ENCODE data around the gene RBBP7. TPM values are rescaled to one million over a fixed set of nuclear protein-coding genes. Genes with fewer than 3 reads are reported as not detected.

RBBP7 gene
- total and polyA plus RNA-seq, 3 experiments from 2014 or later = 155 to 163 (median 156) TPM

DNA sequence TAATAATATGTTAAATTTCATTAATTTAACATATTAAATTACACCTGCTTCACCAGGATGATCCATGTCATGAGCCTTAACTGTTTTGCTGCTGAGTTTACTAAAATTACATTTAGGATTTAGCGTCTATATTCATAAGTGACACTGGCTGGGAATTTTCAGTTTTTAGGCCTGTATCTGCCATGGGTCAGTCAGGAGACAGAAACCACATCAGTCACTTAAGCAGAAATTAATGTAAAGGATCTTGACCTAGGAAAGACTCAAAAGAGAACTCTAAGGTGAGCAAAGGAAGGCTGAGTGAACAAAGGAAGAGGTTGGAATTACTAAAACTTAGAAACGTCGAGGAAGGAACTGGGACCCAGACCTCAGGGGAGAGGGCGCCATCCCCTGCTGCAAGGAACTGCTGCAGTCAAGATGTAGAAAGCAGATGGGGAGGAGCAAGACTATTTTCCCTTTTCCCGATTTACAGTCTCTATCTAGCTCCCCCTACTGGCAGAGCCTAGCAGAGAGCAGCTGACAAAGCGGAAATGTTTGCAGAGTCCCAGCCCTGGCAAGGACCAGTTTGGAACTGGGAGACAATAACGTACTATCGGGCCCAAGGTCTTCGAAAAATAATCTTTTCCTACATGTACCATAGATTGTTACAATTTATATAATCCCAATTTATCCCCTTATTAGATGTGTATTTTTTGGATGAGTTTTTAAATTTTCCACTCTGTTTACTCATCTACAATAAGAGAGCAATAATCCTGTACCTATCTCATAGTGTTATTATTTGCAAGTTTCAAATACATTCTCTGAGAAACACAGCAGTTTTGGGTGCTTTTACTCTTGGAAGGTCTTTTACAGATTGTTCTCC, 22.6 kb upstream of the RBBP7 start:
- CTCF ChIA-PET = interaction anchor here (1.0 to 3.1 kb wide), 7 partner anchors 10 to 66 kb away, joined by 3 to 25 read pairs (median 3); partner anchors contain the start of gene RBBP7
- Histone ChIP-seq H3K4me1 (ENCODE audit: insufficient read depth, low read length) (peaks cover 6% of the 10 kb centered on the region), H3K27ac (ENCODE audit: low read depth, low read length) (no peak overlapping the region), H3K27me3 (ENCODE audit: insufficient read depth, low read length, poor library complexity, severe bottlenecking) (no peaks in the 10 kb centered on the region), H3K4me3 (ENCODE audit: low read length) (no peak overlapping the region), H3K9me3 (ENCODE audit: low read length) (no peaks in the 10 kb centered on the region), H3K36me3 (ENCODE audit: insufficient read depth, low read length) (no peaks in the 10 kb centered on the region)
- Mint-ChIP-seq H3K4me3 (peak overlapping the region in 1 of 7 donors; percentile 21), H3K27ac (no peak overlapping the region), H3K27me3 (peaks cover 5 to 14% of the 10 kb centered on the region in 2 donors), H3K9me3 (no peaks in the 10 kb centered on the region), H3K4me1 (peaks cover 10 to 20% (median 16%) of the 10 kb centered on the region in 3 donors), H3K36me3 (no peaks in the 10 kb centered on the region)
- POLR2A ChIA-PET = no interaction called here
- DNase-seq = peak; percentile 22 to 66 (median 53)

DNA sequence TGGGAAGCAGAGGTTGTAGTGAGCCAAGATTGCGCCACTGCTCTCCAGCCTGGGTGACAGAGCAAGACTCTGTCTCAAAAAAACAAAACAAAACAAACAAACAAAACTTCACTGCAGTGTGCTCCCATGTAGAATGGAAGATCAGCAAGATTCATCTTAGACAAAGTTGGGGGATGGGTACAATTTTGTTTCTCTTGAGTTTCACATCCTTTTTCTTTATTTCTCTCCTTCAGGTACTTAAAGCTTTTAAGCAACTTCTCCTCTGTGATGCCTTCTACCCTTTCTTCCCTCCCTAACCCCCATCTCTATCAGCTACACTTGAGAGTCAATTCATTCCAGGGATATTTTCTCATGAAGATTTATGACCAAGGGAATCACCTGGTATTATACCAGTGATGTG, 15.5 kb upstream of the RBBP7 start:
- POLR2A ChIA-PET = no interaction called here
- H3K36me3 Mint-ChIP-seq = no peaks in the 10 kb centered on the region

GRCh38 chrX:16883487-16883804, 13.3 kb upstream of the RBBP7 start:
- no peak for DNase-seq
- Histone ChIP-seq H3K9me3 (ENCODE audit: low read length) (no peaks in the 10 kb centered on the region), H3K4me1 (ENCODE audit: insufficient read depth, low read length) (peaks cover 5% of the 10 kb centered on the region), H3K27me3 (ENCODE audit: insufficient read depth, low read length, poor library complexity, severe bottlenecking) (no peaks in the 10 kb centered on the region), H3K36me3 (ENCODE audit: insufficient read depth, low read length) (no peaks in the 10 kb centered on the region), H3K27ac (ENCODE audit: low read depth, low read length) (no peak overlapping the region), H3K4me3 (ENCODE audit: low read length) (no peak overlapping the region)
- Mint-ChIP-seq H3K4me1 (peaks cover 8 to 10% (median 10%) of the 10 kb centered on the region in 3 donors), H3K27ac (peak overlapping the region in 1 of 8 donors; percentile 85), H3K4me3 (peak overlapping the region in 3 of 7 donors; percentile 78 to 92 (median 85)), H3K9me3 (no peaks in the 10 kb centered on the region), H3K36me3 (no peaks in the 10 kb centered on the region), H3K27me3 (peaks cover 0 to 25% of the 10 kb centered on the region in 2 donors)
- POLR2A ChIA-PET = interaction anchor here (1.6 kb wide), 1 partner anchor 13 kb away, joined by 10 read pairs; the partner anchor contains the start of gene RBBP7
- CTCF ChIA-PET = interaction anchor here (0.7 to 4.8 kb wide), 8 partner anchors 8 to 170 kb away, joined by 3 to 25 read pairs (median 4); partner anchors contain the start of genes RBBP7 and SYAP1

More for the DNA sequence above, 15.5 kb upstream of the RBBP7 start:
- Mint-ChIP-seq H3K4me3 (no peak overlapping the region), H3K27ac (no peak overlapping the region), H3K27me3 (peaks cover 0 to 24% of the 10 kb centered on the region in 2 donors), H3K9me3 (no peaks in the 10 kb centered on the region), H3K4me1 (peaks cover 14 to 21% (median 17%) of the 10 kb centered on the region in 3 donors)
- CTCF ChIA-PET = interaction anchor here (1.2 to 1.5 kb wide), 2 partner anchors 15 to 161 kb away, joined by 3 to 4 read pairs; no protein-coding TSS in a partner anchor
- peaks cover 11% of the 10 kb centered on the region for H3K4me1 ChIP-seq (ENCODE audit: insufficient read depth, low read length)
- no peak overlapping the region for H3K4me3 ChIP-seq (ENCODE audit: low read length)
- H3K9me3 ChIP-seq (ENCODE audit: low read length) = no peaks in the 10 kb centered on the region
- no peaks in the 10 kb centered on the region for H3K27me3 ChIP-seq (ENCODE audit: insufficient read depth, low read length, poor library complexity, severe bottlenecking)
- H3K36me3 ChIP-seq (ENCODE audit: insufficient read depth, low read length) = no peaks in the 10 kb centered on the region
- no peak for DNase-seq
- no peak overlapping the region for H3K27ac ChIP-seq (ENCODE audit: low read depth, low read length)

DNA sequence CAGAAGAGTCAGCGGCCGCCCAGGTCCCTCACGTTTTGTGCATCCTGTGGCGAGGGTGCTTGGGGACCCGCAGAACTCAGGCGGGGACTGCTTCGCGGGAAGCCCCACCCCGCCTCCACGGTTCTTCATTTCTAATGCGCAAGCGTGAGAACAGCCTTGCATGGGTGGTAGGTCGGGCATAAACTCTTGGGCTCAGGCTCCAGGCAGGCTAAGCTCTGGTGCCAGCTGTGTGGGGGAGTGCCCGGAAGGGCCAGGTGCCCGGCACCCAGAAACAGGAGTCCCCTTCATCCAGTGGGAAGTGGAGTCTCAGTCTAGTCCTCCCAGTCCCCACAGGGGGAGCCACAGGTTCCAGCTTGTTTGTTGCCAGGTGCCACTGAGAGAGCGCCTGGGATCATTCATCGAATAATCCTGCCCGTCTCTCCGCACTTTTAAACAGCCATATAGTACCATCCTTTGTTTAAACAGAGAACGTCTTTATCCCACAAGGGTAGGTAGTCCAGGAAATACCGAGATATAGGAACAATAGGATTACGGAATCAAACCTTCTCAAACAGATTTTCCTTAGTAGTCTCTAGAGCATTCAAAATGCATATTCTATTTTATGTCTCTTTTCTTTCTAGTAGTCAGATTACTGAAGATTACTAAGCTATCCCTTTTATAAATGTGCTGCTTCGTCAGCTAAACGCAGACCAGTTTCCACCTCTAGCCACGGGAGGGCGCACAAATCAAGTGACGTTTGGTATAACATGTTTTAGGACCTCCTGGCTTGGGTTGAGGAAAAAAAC, 12.7 kb upstream of the RBBP7 start:
- no peaks in the 10 kb centered on the region for H3K36me3 Mint-ChIP-seq
- Histone ChIP-seq H3K4me3 (ENCODE audit: low read length) (peak overlapping the region; percentile 58), H3K36me3 (ENCODE audit: insufficient read depth, low read length) (no peaks in the 10 kb centered on the region), H3K27me3 (ENCODE audit: insufficient read depth, low read length, poor library complexity, severe bottlenecking) (no peaks in the 10 kb centered on the region), H3K4me1 (ENCODE audit: insufficient read depth, low read length) (peaks cover 5% of the 10 kb centered on the region), H3K27ac (ENCODE audit: low read depth, low read length) (no peak overlapping the region), H3K9me3 (ENCODE audit: low read length) (no peaks in the 10 kb centered on the region)
- H3K27me3 Mint-ChIP-seq = peaks cover 0 to 23% of the 10 kb centered on the region in 2 donors
- ChIA-PET CTCF (interaction anchor here (0.6 to 4.8 kb wide), 11 partner anchors 8 to 390 kb away, joined by 3 to 25 read pairs (median 4); partner anchors contain the start of genes RBBP7 and SYAP1), POLR2A (interaction anchor here (1.6 kb wide), 1 partner anchor 13 kb away, joined by 10 read pairs; the partner anchor contains the start of gene RBBP7)
- peak; percentile 35 to 76 (median 41) for DNase-seq
- H3K4me3 Mint-ChIP-seq = peak overlapping the region; percentile 72 to 92 (median 79)
- H3K27ac Mint-ChIP-seq = peak overlapping the region; percentile 48 to 90 (median 82)
- H3K9me3 Mint-ChIP-seq = no peaks in the 10 kb centered on the region
- H3K4me1 Mint-ChIP-seq = peaks cover 7 to 10% (median 8%) of the 10 kb centered on the region in 3 donors

GRCh38 chrX:16882169-16882568, 12.0 kb upstream of the RBBP7 start:
- H3K4me3 ChIP-seq (ENCODE audit: low read length) = no peak overlapping the region
- no peaks in the 10 kb centered on the region for H3K9me3 ChIP-seq (ENCODE audit: low read length)
- Mint-ChIP-seq H3K9me3 (no peaks in the 10 kb centered on the region), H3K4me1 (peaks cover 7 to 10% (median 8%) of the 10 kb centered on the region in 3 donors), H3K27me3 (peaks cover 2 to 25% of the 10 kb centered on the region in 2 donors), H3K4me3 (peak overlapping the region; percentile 72 to 92 (median 79)), H3K36me3 (no peaks in the 10 kb centered on the region), H3K27ac (peak overlapping the region in 4 of 8 donors; percentile 11 to 68 (median 38))
- no peak for DNase-seq
- CTCF ChIA-PET = interaction anchor here (0.6 to 4.8 kb wide), 6 partner anchors 9 to 390 kb away, joined by 3 to 25 read pairs (median 6); partner anchors contain the start of gene RBBP7
- POLR2A ChIA-PET = interaction anchor here (1.6 kb wide), 1 partner anchor 12 kb away, joined by 10 read pairs; the partner anchor contains the start of gene RBBP7
- no peaks in the 10 kb centered on the region for H3K27me3 ChIP-seq (ENCODE audit: insufficient read depth, low read length, poor library complexity, severe bottlenecking)
- no peak overlapping the region for H3K27ac ChIP-seq (ENCODE audit: low read depth, low read length)
- peaks cover 5% of the 10 kb centered on the region for H3K4me1 ChIP-seq (ENCODE audit: insufficient read depth, low read length)
- H3K36me3 ChIP-seq (ENCODE audit: insufficient read depth, low read length) = no peaks in the 10 kb centered on the region

DNA sequence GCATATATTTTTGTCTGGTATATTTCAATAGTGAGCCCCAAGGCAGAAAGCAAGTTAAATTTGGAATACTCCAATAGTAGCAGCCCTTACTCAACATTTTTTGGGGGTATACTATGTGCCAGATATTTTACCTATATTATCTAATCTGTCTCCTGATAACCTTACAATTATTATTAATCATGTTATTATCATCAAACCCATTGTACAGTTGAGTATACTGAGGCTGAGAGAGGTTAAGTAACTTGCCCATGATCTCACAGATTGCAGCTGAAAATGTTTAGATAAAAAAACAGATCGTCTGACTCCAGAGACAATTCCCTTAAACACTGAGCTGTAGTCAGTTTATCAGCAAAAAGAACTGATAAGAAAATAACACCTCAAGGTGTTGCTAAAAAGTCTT, 6.5 kb upstream of the RBBP7 start:
- Mint-ChIP-seq H3K36me3 (no peaks in the 10 kb centered on the region), H3K4me1 (peaks cover 0 to 3% (median under 1%) of the 10 kb centered on the region in 3 donors), H3K27ac (no peak overlapping the region), H3K4me3 (no peak overlapping the region), H3K9me3 (no peaks in the 10 kb centered on the region), H3K27me3 (peaks cover 2 to 21% of the 10 kb centered on the region in 2 donors)
- CTCF ChIA-PET = no interaction called here
- no peak for DNase-seq
- Histone ChIP-seq H3K27ac (ENCODE audit: low read depth, low read length) (no peak overlapping the region), H3K36me3 (ENCODE audit: insufficient read depth, low read length) (no peaks in the 10 kb centered on the region), H3K9me3 (ENCODE audit: low read length) (no peaks in the 10 kb centered on the region), H3K4me1 (ENCODE audit: insufficient read depth, low read length) (peaks cover 2% of the 10 kb centered on the region), H3K27me3 (ENCODE audit: insufficient read depth, low read length, poor library complexity, severe bottlenecking) (no peaks in the 10 kb centered on the region), H3K4me3 (ENCODE audit: low read length) (no peak overlapping the region)
- POLR2A ChIA-PET = no interaction called here

- H3K36me3 ChIP-seq (ENCODE audit: insufficient read depth, low read length) = no peaks in the 10 kb centered on the region
- POLR2A ChIA-PET = no interaction called here
- peaks cover 7 to 10% (median 9%) of the 10 kb centered on the region in 3 donors for H3K4me1 Mint-ChIP-seq
- CTCF ChIA-PET = interaction anchor here (1.4 kb wide), 1 partner anchor 9 kb away, joined by 4 read pairs; no protein-coding TSS in a partner anchor
- peaks cover 9% of the 10 kb centered on the region for H3K4me1 ChIP-seq (ENCODE audit: insufficient read depth, low read length)
- H3K27me3 Mint-ChIP-seq = peaks cover 2 to 14% of the 10 kb centered on the region in 2 donors
- DNase-seq = no peak
- no peak overlapping the region for H3K4me3 Mint-ChIP-seq
- no peak overlapping the region for H3K27ac ChIP-seq (ENCODE audit: low read depth, low read length)
- no peaks in the 10 kb centered on the region for H3K9me3 ChIP-seq (ENCODE audit: low read length)
- H3K27ac Mint-ChIP-seq = no peak overlapping the region
- no peaks in the 10 kb centered on the region for H3K27me3 ChIP-seq (ENCODE audit: insufficient read depth, low read length, poor library complexity, severe bottlenecking)
- H3K4me3 ChIP-seq (ENCODE audit: low read length) = no peak overlapping the region
- no peaks in the 10 kb centered on the region for H3K9me3 Mint-ChIP-seq
- peaks cover 0 to 4% (median 0%) of the 10 kb centered on the region in 3 donors for H3K36me3 Mint-ChIP-seq
These were observed 4.4 kb upstream of the RBBP7 start for GRCh38 chrX:16874458-16875095.
